DND-41 (cell line): ENCODE data around the gene LTA4H.
A peak's percentile ranks its signal among the peaks of the same experiment; 100 is the strongest.

Source experiments
- ATAC-seq: fragments of 200-7000 bp; cut with Tn5 transposase; 3 replicates; pipeline ENCODE4 v1.9.1; 2021; ENCODE audit warnings: low read depth; ENCODE audit not compliant: insufficient read depth
- DNase-seq: peaks from one replicate; pipeline ENCODE4 v3.0.0-alpha.2; 2020
- H2AFZ ChIP-seq: 2 replicates; pipeline ENCODE4 v1.6.0; 2012; ENCODE audit warnings: low read depth, low read length
- H3K27ac ChIP-seq: 2 replicates; pipeline ENCODE4 v1.5.1; 2012; ENCODE audit warnings: low read length, inconsistent platforms
- H3K27me3 ChIP-seq: fragments of 200-600 bp; sonication (generic); 2 replicates; pipeline ENCODE4 v1.6.0; 2012; ENCODE audit warnings: low read length, mild to moderate bottlenecking, inconsistent platforms; ENCODE audit not compliant: insufficient read depth, poor library complexity
- H3K36me3 ChIP-seq: 2 replicates; pipeline ENCODE4 v1.5.1; 2012; ENCODE audit warnings: low read length, inconsistent platforms; ENCODE audit not compliant: insufficient read depth
- H3K4me1 ChIP-seq: 2 replicates; pipeline ENCODE4 v1.5.1; 2012; ENCODE audit warnings: mild to moderate bottlenecking, low read length; ENCODE audit not compliant: insufficient read depth
- H3K4me2 ChIP-seq: 2 replicates; pipeline ENCODE4 v1.6.0; 2012; ENCODE audit warnings: mild to moderate bottlenecking, moderate library complexity, low read length, inconsistent platforms; ENCODE audit not compliant: insufficient read depth
- H3K4me3 ChIP-seq, 2 experiments: fragments of 200-600 bp in 1 of 2; shearing (Covaris generic) in 1 of 2; 2 replicates each; pipeline ENCODE4 v1.5.1; 2012 to 2016; ENCODE audit warnings: inconsistent platforms in 2 of 2, low read length in 2 of 2, mild to moderate bottlenecking in 2 of 2, low read depth in 1 of 2, moderate library complexity in 1 of 2
- H3K79me2 ChIP-seq: 2 replicates; pipeline ENCODE4 v1.6.0; 2012; ENCODE audit warnings: low read length, inconsistent platforms; ENCODE audit not compliant: insufficient read depth
- H3K9ac ChIP-seq: 2 replicates; pipeline ENCODE4 v1.6.0; 2012; ENCODE audit warnings: low read depth, mild to moderate bottlenecking, inconsistent platforms, low read length, moderate library complexity
- H3K9me3 ChIP-seq: 2 replicates; pipeline ENCODE4 v1.5.1; 2012; ENCODE audit warnings: low read length, moderate library complexity, mild to moderate bottlenecking, inconsistent platforms; ENCODE audit not compliant: insufficient read depth, severe bottlenecking
- H4K20me1 ChIP-seq: 2 replicates; pipeline ENCODE4 v1.6.0; 2012; ENCODE audit warnings: low read length; ENCODE audit not compliant: insufficient read depth
- EZH2 ChIP-seq: IDR thresholded peaks from 3 replicates; pipeline ENCODE4 v1.6.1; 2012; ENCODE audit warnings: borderline replicate concordance, low read depth, mild to moderate bottlenecking, moderate library complexity, low read length, inconsistent platforms; ENCODE audit not compliant: severe bottlenecking
- TF ChIP-seq, protein P1 (sequence below): IDR thresholded peaks from 2 replicates; pipeline ENCODE4 v1.5.1; 2012; ENCODE audit warnings: borderline replicate concordance, low read length, moderate library complexity, mild to moderate bottlenecking; ENCODE audit not compliant: poor library complexity, severe bottlenecking; ENCODE audit errors: extremely low read depth

LTA4H gene

DNA sequence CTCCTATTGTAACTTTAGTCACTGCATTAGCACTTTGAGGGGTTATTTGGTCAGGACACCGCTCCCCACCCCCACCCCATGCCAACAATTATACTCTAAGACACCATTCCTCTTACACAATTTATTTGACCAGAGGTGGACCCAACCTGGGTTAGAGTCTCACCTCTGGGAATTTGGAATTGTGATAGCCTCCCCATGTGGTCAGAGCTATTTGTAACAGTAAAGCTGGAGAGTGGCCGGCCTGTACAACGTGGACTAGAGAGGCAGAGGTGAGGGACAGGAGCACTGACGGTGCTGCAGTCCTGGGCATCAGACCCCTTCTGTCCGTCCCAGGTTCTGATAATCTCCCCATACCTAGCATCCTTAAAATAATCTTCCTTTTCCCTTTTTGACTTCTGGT, 35.9 kb downstream of the LTA4H start:
- H4K20me1 ChIP-seq, result no peaks in the 10 kb centered on the region
- no peak overlapping the region for H3K4me3 ChIP-seq
- H3K79me2 ChIP-seq, result no peaks in the 10 kb centered on the region
- H3K9me3 ChIP-seq, result no peaks in the 10 kb centered on the region
- H3K36me3 ChIP-seq, result peaks cover 6% of the 10 kb centered on the region; the same call in 1 of the 2 replicates
- no peak for TF ChIP-seq EZH2
- TF ChIP-seq, protein P1, sequence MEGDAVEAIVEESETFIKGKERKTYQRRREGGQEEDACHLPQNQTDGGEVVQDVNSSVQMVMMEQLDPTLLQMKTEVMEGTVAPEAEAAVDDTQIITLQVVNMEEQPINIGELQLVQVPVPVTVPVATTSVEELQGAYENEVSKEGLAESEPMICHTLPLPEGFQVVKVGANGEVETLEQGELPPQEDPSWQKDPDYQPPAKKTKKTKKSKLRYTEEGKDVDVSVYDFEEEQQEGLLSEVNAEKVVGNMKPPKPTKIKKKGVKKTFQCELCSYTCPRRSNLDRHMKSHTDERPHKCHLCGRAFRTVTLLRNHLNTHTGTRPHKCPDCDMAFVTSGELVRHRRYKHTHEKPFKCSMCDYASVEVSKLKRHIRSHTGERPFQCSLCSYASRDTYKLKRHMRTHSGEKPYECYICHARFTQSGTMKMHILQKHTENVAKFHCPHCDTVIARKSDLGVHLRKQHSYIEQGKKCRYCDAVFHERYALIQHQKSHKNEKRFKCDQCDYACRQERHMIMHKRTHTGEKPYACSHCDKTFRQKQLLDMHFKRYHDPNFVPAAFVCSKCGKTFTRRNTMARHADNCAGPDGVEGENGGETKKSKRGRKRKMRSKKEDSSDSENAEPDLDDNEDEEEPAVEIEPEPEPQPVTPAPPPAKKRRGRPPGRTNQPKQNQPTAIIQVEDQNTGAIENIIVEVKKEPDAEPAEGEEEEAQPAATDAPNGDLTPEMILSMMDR, result no peak
- H3K4me2 ChIP-seq, result no peak overlapping the region
- no peaks in the 10 kb centered on the region for H3K27me3 ChIP-seq
- H3K4me1 ChIP-seq, result peaks cover 4% of the 10 kb centered on the region; the same call in 1 of the 2 replicates
- H2AFZ ChIP-seq, result no peak overlapping the region
- no peak overlapping the region for H3K27ac ChIP-seq
- no peak for ATAC-seq
- no peak overlapping the region for H3K9ac ChIP-seq
- DNase-seq, result no peak

DNA sequence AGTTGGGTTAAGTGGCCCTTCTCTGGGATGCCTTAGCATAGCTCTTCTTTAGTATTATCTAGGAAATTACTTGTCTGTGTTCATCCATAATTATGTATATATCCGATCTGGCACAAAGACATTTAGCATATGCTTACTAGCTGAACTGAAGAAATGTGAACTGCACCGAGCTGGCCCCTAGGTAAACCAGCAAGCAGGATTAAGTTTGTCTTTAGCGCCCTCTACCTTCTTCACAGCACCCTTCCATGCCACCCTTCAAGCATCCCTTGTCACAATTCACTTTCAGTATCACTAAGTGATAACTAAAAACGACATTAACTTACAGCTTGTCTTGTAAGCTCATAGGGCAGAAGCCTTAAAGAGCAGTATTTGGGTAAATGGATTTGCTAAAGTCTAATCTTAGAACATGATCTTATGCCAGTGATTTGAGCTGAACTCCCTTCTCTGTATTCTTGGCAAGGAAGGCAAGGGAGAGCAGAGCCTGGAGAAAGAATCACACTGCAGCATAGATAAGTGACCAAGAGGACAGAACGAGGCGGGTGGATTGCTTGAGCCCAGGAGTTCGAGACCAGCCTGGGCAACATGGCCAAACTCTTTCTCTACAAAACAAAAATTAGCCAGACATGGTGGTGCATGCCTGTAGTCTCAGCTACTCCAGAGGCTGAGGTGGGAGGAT, 36.6 kb downstream of the LTA4H start:
- H3K4me1 ChIP-seq, result peaks cover 4% of the 10 kb centered on the region; the same call in 1 of the 2 replicates

DNA sequence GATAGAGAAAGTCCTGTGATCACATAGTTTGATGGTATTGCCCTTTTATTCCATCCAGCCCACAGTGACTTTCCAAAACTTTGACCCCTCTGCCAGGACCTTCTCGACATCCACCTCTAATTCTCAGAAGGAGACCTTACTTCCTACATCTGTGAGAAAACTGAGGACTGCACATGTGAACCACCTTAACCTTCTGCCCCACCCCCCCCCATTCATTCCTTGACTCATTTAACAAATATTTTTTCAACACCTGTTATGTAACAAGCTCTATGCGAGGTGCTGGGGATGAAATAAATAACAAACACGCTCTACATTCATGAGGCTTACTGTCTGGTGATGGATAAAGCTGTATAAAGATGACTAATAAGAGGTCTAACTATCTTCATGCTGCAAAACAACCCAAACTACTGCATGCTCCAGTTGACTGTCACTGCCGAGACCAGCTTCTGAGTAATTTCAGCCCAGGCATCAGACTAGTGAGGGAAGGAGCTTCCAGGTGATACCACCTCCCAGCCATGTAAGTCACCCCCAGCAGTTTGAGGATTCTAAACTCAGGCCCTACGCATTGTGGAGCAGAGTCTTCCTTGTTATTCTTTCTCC, 37.4 kb downstream of the LTA4H start:
- Histone ChIP-seq H3K79me2 (no peaks in the 10 kb centered on the region), H3K9me3 (no peaks in the 10 kb centered on the region), H3K36me3 (peaks cover 3% of the 10 kb centered on the region; the same call in 1 of the 2 replicates), H3K9ac (no peak overlapping the region), H3K4me3 (no peak overlapping the region), H3K4me2 (no peak overlapping the region), H3K27me3 (no peaks in the 10 kb centered on the region), H4K20me1 (no peaks in the 10 kb centered on the region), H3K4me1 (peaks cover 4% of the 10 kb centered on the region; the same call in 1 of the 2 replicates), H3K27ac (no peak overlapping the region), H2AFZ (no peak overlapping the region)
- DNase-seq (no peak), ATAC-seq (no peak)
- no peak for TF ChIP-seq EZH2
- TF ChIP-seq, protein P1, result no peak

More for the DNA sequence above, 36.6 kb downstream of the LTA4H start:
- Histone ChIP-seq H3K9ac (no peak overlapping the region), H3K27me3 (no peaks in the 10 kb centered on the region), H3K4me3 (no peak overlapping the region), H3K79me2 (no peaks in the 10 kb centered on the region), H4K20me1 (no peaks in the 10 kb centered on the region), H3K4me2 (peak overlapping the region; percentile 38; the same call in 1 of the 2 replicates), H3K27ac (no peak overlapping the region), H2AFZ (no peak overlapping the region), H3K36me3 (peaks cover 3% of the 10 kb centered on the region; the same call in 1 of the 2 replicates), H3K9me3 (no peaks in the 10 kb centered on the region)
- no peak for TF ChIP-seq EZH2
- TF ChIP-seq, protein P1, result peak; percentile 89
- peak; percentile 59 for DNase-seq
- ATAC-seq, result peak; percentile 99
